Kidney (tissue), 14 donors: ENCODE results near the gene MIOX. TPM values are rescaled to one million over a fixed set of nuclear protein-coding genes. Genes with fewer than 3 reads are reported as not detected.
A peak's percentile ranks its signal among the peaks of the same experiment; 100 is the strongest.

ENCODE experiments used
- DNase-seq, 5 donors: peaks; one replicate each; pipeline ENCODE4 v3.0.0-alpha.2; 2013 to 2020
- FAIRE-seq: peaks from 2 replicates; lab custom pipeline; 2012; peaks lifted over from hg19 to GRCh38; lab: Jason Lieb, UNC
- H3K27ac ChIP-seq, 2 donors: one replicate each; pipeline ENCODE4 v1.7.0; 2013; ENCODE audit warnings: low read depth in 2 of 2, low read length in 2 of 2, inconsistent platforms in 1 of 2
- H3K27me3 ChIP-seq: one replicate; pipeline ENCODE4 v1.7.1; 2013; ENCODE audit warnings: low read length, inconsistent platforms; ENCODE audit not compliant: control insufficient read depth, insufficient read depth
- H3K36me3 ChIP-seq, 3 donors: one replicate each; pipeline versions ENCODE4 v1.7.0 to v1.7.1; 2013; ENCODE audit warnings: low read length in 3 of 3, control low read depth in 1 of 3, inconsistent platforms in 1 of 3; ENCODE audit not compliant: insufficient read depth in 3 of 3, control insufficient read depth in 2 of 3
- H3K4me1 ChIP-seq, 3 donors: one replicate each; pipeline versions ENCODE4 v1.7.0 to v1.7.1; 2013; ENCODE audit warnings: low read length in 3 of 3, inconsistent platforms in 1 of 3, low read depth in 1 of 3; ENCODE audit not compliant: control insufficient read depth in 2 of 3, insufficient read depth in 2 of 3
- H3K4me3 ChIP-seq, 3 donors: one replicate each; pipeline versions ENCODE4 v1.7.0 to v1.8.1; 2013; ENCODE audit warnings: low read length in 3 of 3, control low read depth in 1 of 3, inconsistent platforms in 1 of 3
- H3K9ac ChIP-seq, 3 donors: one replicate each; pipeline versions ENCODE4 v1.7.0 to v1.7.1; 2013; ENCODE audit warnings: low read length in 3 of 3, control low read depth in 1 of 3, inconsistent platforms in 1 of 3
- H3K9me3 ChIP-seq, 3 donors: one replicate each; pipeline versions ENCODE4 v1.7.0 to v1.7.1; 2013; ENCODE audit warnings: low read length in 3 of 3, control low read depth in 1 of 3, inconsistent platforms in 1 of 3; ENCODE audit not compliant: control insufficient read depth in 2 of 3, insufficient read depth in 1 of 3
- CTCF ChIP-seq: IDR thresholded peaks from 3 replicates; pipeline ENCODE4 v1.5.1; 2012; ENCODE audit warnings: mild to moderate bottlenecking, moderate library complexity, borderline replicate concordance; ENCODE audit not compliant: insufficient read depth; ENCODE audit errors: extremely low read depth
- intact Hi-C: fragments of 100-400 bp; cut with DNase I; formaldehyde crosslinking; loops from one replicate; pipeline ENCODE4 v1.11.1; 2022
- polyA plus RNA-seq: library from polyadenylated mRNA; stranded (reverse); fragments of 350-450 nt; fragmentation: Illumina TruSeq; extraction: RNeasy Lipid Tissue Mini Kit (QIAGEN cat#74804); gene quantifications from one replicate; pipeline ENCODE4 v1.2.3, GENCODE V29; 2014; ENCODE audit warnings: low read depth, low replicate concordance; ENCODE audit not compliant: insufficient read depth
- total RNA-seq: library from RNA; stranded (reverse); fragmentation: NEBNext Ultra II Directional; extraction: Animal tissue kit (Norgen Biotek cat#: 25700); gene quantifications from one replicate; pipeline ENCODE4 v1.2.1, GENCODE V29; 2021
- donor health status: control.
- donor health status: control.
- donor health status: control.
- donor health status: control.
- donor health status: control.
- donor health status: DM: yes; HTN: yes; CAD: no.
- donor health status: Normal renal cell carcinoma (clear cell type).

The MIOX gene
- total and polyA plus RNA-seq, 2 donors from 2014 or later: 3.5 to 455 TPM

GRCh38 chr22:50443801-50444625 is 42.6 kb upstream of the MIOX start:
- FAIRE-seq (no peak), DNase-seq (peak in 1 of 5 donors; percentile 82)
- TF ChIP-seq CTCF: no peak
- intact Hi-C loops: no loop called here
- Histone ChIP-seq H3K4me1 (peaks cover 0 to 25% (median 22%) of the 10 kb centered on the region in 3 donors), H3K27ac (peak overlapping the region; percentile 48 to 71), H3K36me3 (peaks cover 0 to 30% (median 11%) of the 10 kb centered on the region in 3 donors), H3K4me3 (no peak overlapping the region), H3K27me3 (no peaks in the 10 kb centered on the region), H3K9me3 (no peaks in the 10 kb centered on the region), H3K9ac (no peak overlapping the region)

- peaks cover 0 to 25% (median 22%) of the 10 kb centered on the region in 3 donors for H3K4me1 ChIP-seq
- intact Hi-C loops: no loop called here
- no peak for FAIRE-seq
- H3K9me3 ChIP-seq: no peaks in the 10 kb centered on the region
- H3K4me3 ChIP-seq: no peak overlapping the region
- peak overlapping the region; percentile 61 to 74 for H3K27ac ChIP-seq
- TF ChIP-seq CTCF: no peak
- H3K27me3 ChIP-seq: no peaks in the 10 kb centered on the region
- DNase-seq: peak in 3 of 5 donors; percentile 34 to 76 (median 65)
- H3K36me3 ChIP-seq: peaks cover 0 to 30% (median 9%) of the 10 kb centered on the region in 3 donors
- H3K9ac ChIP-seq: peak overlapping the region in 1 of 3 donors; percentile 26
Measured at GRCh38 chr22:50444663-50445062, 42.0 kb upstream of the MIOX start.

GRCh38 chr22:50445071-50445879 is 41.4 kb upstream of the MIOX start:
- intact Hi-C loops: no loop called here
- H3K27ac ChIP-seq: peak overlapping the region; percentile 61 to 74
- no peaks in the 10 kb centered on the region for H3K27me3 ChIP-seq
- no peaks in the 10 kb centered on the region for H3K9me3 ChIP-seq
- H3K4me3 ChIP-seq: no peak overlapping the region
- peaks cover 0 to 30% (median 9%) of the 10 kb centered on the region in 3 donors for H3K36me3 ChIP-seq
- H3K9ac ChIP-seq: peak overlapping the region in 1 of 3 donors; percentile 26
- DNase-seq: peak in 1 of 5 donors; percentile 75
- peaks cover 0 to 25% (median 22%) of the 10 kb centered on the region in 3 donors for H3K4me1 ChIP-seq
- no peak for TF ChIP-seq CTCF
- no peak for FAIRE-seq
